GM21723 (cell line): ENCODE results near the gene EFNA1.
A peak's percentile ranks its signal among the peaks of the same experiment; 100 is the strongest.
"Not testable (repeated sequence)": the region's sequence is repeated elsewhere in the genome, so short reads cannot be mapped to it uniquely, and the experiment has no call there.

Experiments used
- ATAC-seq: cut with Tn5 transposase; IDR thresholded peaks from one replicate; pipeline ENCODE4 v1.9.1; 2021; ENCODE audit warnings: mild to moderate bottlenecking, moderate library complexity; ENCODE audit not compliant: unreplicated experiment

Gene EFNA1

DNA sequence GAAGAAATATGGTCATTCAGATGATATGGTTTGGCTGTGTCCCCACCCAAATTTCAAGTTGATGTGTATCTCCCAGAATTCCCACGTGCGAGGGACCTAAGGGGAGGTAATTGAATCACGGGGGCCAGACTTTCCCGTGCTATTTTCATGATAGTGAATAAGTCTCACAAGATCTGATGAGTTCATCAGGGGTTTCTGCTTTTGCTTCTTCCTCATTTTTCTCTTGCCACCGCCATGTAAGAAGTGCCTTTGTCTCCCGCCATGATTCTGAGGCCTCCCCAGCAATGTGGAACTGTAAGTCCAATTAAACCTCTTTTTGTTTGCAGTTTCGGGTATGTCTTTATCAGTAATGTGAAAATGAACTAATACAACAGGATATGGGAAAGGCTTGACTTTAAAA is 14.1 kb downstream of the EFNA1 start:
- ATAC-seq: no peak

DNA sequence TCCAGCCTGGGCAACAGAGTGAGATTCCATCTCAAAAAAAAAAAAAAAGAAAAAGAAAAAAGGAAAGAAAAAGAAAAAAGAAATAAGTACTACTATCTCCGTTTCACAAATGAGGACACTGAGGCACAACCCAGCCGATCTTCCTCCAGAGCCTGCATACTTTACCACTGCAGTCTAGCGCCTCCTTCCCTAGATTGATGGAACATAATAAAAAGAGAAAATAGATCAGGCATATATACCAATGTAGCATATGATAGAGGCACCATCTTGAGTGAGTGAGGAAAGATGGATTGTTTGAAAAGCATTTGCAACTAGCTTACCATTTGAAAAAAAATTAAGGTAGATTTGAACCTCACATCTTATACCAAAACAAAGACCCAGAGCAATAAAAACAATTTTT is 17.8 kb downstream of the EFNA1 start:
- no peak for ATAC-seq

DNA sequence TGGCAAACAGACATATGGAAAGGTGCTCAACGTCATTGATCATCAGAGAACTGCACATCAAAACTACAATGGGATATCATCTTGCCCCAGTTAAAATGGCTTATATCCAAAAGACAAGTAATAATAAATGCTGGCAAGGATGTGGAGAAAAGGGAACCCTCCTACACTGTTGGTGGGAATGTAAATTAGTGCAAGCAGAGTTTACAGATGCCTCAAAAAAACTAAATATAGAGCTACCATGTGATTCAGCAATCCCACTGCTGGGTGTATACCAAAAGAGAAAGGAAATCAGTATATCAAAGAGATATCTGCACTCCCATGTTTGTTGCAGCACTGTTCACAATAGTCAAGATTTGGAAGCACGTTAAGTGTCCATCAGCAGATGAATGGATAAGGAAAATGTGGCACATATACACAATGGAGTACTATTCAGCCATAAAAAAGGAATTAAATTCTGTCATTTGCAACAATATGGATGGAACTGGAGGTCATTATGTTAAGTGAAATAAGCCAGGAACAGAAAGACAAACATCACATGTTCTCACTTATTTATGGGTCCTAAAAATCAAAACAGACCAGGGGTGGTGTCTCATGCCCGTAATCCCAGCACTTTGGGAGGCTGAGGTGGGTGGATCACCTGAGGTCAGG is 28.4 kb downstream of the EFNA1 start:
- ATAC-seq: not testable (repeated sequence)

DNA sequence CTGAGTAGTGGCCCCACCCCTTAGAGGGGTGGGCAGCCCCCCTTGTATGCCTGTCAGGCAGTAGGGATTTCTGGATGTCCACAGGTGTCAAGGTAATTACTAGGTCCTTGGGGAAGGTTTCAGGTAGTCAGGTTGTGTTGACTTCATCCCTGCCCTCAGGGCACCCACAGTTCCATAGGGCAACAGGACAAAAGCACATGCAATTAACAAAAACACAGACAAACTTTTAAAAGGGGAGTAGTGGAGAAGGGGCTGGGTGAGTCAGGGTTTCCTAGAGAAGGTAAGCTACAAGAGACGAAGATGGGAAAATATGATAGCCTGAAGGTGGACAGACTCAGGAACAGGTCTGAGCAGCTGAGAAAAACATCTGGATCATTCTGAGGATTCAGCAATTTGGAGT is 31.3 kb downstream of the EFNA1 start:
- ATAC-seq: no peak

DNA sequence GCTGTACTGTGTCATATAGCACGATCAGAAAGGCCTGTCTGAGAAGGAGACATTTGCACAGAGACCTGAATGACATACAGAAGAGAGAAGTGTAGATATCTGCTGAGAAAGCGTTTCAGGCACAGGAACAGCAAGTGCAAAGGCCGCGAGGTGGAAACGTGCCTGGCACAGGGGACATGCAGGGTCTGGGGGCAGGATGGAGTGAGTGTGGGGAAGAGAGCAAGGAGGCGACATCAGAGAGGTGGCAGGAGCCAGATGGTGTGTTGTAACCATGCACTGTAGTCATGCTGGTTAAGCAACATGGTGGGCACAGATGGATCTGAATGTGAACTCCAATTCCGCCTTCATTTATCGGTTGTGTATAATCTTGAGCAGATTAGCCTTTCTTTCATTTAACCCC is 32.5 kb downstream of the EFNA1 start:
- no peak for ATAC-seq

DNA sequence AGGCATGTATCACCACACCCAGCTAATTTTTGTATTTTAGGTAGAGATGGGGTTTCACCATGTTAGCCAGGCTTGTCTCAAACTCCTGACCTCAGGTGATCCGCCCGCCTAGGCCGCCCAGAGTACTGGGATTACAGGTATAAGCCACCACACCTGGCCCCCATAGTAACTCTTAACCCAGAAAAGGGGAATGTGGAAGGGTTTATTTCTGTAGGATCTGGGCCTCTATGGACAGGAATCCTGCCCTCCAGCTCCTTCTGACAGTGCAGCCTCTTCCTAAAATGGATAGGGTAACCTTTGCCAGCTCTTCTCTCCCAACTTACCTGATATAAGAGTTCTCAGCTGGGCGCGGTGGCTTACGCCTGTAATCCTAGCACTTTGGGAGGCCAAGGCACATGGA is 35.0 kb downstream of the EFNA1 start:
- ATAC-seq: not testable (repeated sequence)

DNA sequence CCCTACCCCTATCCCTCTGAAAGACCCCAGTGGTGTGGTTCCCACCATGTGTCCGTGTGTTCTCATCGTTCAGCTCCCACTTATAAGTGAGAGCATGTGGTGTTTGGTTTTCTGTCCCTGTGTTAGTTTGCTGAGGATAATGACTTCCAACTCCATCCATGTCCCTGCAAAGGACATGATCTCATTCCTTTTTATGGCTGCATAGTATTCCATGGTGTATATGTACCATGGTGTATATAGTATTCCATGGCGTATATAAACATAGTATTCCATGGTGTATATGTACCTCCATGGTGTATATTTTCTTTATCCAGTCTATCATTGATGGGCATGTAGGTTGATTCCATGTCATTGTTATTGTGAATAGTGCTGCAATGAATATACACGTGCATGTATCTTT is 36.1 kb downstream of the EFNA1 start:
- not testable (repeated sequence) for ATAC-seq

DNA sequence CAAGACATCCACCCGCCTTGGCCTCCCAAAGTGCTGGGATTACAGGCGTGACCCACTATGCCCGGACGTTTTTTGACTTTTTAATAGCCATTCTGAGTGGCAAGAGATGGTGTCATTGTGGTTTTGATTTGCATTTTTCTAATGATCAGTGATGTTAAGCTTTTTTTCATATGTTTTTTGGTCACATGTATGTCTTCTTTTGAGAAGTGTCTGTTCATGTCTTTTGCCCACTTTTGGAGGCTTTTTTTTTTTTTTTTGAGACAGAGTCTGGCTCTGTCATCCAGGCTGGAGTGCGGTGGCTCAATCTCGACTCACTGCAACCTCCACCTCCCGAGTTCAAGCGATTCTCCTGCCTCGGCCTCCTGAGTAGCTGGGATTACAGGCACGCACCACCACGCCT is 36.9 kb downstream of the EFNA1 start:
- ATAC-seq: not testable (repeated sequence)

DNA sequence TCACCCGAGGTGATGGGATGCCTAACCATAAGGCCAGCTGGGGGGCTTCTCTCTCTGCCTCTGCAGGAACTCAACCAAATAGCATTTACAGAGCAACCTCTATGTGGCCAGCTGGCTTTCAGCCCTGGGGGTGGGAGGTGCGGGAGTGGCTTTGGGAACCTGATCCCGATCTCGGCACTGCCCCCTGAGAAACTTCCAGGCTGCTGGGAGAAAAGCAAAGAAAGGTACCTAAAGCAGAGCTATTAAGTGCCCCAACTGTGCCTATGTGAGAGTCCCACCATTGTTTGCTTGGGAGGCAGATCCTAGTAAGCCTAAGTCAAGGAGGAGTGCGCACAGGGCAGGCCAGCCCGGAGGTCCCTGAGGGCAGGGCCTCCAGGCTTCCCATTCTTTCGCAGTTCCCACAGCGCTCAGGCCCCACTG is 38.4 kb downstream of the EFNA1 start:
- no peak for ATAC-seq

DNA sequence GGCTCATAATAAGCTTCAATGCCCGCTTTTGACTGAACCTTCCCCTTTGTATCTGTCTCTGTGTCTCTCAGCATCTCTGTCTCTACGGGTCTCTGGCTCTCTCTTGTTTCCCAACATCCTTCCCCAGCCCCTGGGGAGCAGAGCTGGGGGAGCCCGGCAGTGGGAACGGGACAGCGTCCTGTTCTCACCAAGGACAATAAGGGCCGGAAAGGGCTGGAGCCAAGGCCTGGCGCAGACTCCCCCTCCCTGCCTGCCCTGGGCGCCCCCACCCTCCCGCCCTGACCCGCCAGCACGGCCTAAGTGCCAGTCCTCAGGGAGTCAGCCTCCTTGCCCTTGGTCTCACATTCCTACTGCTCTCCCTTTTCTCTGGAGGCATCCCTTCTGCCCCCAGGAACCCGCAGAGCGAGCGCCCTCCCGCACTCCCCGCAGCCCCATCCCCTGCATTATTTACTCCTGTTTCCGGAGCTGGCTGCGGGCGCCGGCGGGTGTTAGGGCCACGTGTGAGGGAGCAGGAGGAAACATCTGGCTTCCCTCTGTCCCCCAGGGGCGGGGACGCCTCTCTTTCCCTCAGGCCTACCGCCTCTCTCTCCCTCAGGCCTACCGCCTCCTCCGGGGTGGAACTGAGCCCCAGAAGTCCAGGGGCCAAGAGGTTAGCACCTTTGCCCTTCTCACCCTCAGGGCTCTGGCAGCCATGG is 38.9 kb downstream of the EFNA1 start:
- ATAC-seq: no peak

DNA sequence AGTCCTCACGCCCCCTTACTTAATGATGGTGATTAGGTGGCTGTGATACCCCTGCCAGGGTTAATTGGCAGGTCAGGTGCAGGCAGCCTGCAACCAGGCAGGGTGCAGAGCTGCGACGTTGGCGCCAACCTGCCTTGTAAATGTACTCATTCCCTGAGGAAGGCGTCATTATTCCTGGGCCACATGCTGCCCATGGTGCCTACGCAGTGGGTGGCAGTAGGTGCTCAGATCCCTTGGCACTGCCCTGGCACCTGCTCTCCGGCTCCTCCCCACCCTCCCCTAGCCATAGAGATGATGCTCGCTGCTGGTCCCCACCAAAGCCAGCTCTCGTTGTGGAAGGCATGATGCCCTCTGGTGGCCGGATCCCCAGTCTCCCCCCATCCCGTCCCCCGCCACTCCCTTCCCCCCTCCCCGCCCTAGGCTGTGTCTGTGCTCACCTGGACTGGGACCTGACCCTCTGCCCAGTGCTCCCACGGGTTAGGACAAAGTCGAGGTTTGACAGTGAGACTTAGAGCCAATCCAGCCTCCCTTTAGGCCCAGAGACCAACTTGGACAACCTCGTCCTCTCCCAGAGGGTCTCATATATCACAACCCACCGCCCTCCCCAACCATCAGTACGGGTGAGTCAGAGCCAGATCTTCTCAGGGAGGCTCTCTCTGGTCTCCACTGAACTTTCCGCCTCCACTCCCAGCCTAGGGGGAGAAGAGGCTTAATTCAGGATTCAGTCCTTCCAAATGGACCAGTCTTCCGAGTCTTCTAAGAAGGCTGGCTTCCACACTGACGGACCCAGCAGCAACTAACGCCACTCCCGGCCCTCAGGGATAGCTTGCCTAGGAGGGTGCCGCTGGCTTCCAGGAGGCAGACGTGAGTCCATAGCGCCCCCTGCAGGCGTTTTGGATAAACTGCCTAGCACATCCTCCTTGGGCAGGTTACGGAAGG is 39.8 kb downstream of the EFNA1 start:
- no peak for ATAC-seq

DNA sequence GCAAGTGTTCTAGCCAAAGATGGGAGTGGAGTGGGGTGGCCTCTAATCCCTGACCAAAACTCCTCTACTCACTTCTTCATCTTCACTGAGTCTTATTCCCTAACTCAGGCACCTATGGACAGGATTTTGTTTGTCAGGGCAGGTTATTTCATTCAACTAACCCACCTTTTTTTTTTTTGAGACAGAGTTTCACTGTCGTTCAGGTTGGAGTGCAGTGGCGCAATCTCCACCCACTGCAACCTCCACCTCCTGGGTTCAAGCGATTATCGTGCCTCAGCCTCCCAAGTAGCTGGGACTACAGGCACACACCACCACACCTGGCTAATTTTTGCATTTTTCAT is 40.4 kb downstream of the EFNA1 start:
- ATAC-seq: not testable (repeated sequence)

DNA sequence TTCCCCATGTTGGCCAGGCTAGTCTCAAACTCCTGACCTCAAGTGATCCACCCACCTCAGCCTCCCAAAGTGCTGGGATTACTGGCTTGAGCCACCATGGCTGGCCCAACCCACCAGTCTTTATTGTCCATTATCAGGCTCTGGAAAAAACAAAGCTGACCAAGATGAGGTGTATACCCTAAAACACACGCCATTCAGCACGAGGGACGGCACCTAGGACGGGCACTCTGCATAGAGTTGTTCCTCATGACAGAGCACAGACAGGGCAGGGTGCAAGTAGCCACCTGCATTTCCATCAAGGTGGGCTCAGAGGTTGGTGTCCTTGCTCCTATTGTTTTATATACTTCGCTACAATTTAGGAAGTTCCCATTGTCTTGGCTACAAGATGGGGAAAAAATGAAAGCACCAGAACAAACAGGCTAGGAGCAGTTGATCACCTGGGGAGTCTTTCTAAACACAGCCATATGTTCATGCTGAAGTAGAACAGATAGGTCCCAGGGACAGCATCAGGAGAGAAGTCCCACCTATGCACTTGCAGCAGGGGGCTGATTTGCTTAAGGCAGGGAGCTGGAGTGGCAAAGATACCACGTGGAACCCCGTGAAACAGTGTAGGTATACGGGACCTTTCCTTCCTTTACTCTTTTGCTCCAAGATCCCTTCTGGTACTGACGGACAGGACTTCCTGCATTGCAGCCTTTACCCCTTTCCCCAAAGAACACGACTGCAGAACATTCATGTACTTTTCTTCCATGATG is 41.0 kb downstream of the EFNA1 start:
- ATAC-seq: no peak

DNA sequence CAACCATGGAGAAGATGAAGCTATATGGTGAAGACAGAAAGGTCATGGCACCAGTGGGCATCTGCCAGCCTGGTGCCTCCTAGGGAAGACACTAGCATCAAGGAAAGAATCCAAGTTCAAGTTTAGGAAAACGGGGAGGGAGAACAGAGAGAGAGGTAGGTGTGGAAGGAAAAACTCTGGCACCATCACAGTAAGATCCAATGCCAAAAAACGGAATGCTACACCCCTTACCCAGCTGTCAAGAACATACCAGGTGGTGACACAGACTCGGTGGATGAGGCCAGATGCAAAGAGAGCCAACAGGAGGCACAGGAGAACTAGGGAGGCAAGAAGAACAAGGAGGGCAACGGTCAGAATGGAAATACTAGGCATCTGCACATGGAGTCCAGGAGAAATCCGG is 41.9 kb downstream of the EFNA1 start:
- no peak for ATAC-seq

DNA sequence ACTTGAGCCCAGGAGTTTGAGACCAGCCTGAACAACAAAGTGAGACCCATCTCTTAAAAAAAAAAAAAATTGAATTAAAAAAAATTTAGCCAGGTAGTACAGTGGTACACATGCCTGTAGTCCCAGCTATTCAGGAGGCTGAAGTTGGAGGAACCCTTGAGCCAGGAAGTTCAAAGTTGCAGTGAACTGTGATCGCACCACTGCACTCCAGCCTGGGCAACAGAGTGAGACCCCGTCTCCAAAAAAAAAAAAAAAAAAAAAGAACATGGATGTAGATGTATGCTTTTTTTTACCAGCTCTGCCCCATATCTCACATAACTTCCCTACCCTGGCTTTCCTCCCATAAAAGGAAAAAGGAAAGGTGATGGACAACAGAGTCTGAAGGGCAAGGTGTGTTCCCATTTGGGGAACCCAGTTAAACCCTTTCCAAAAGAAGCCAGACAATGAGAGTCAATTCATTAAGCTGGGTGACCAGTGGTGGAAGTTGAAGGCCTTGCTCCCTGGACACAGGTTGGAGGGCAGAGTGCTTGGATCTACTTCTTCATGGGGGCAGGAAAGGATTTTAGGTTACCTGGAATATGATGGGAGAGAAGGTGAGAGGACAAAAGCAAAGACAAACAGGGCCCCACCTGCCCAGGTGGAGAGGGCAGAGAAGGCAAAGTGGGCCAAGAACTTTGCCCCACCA is 42.6 kb downstream of the EFNA1 start:
- ATAC-seq: no peak

DNA sequence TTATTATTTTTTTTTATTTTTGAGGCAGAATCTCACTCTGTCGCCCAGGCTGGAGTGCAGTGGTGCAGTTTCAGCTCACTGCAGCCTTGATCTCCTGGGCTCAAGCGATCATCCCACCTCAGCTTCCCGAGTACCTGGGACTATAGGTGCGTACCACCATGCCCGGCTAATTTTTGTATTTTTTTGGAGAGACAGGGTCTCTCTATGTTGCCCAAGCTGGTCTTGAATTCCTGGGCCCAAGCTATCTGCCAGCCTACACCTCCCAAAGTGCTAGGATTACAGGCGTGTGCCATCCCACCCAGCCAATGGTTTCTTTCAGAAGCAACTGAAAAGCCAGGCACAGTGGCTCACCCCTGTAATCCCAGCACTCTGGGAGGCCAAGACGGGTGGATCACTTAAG is 43.1 kb downstream of the EFNA1 start:
- ATAC-seq: no peak

DNA sequence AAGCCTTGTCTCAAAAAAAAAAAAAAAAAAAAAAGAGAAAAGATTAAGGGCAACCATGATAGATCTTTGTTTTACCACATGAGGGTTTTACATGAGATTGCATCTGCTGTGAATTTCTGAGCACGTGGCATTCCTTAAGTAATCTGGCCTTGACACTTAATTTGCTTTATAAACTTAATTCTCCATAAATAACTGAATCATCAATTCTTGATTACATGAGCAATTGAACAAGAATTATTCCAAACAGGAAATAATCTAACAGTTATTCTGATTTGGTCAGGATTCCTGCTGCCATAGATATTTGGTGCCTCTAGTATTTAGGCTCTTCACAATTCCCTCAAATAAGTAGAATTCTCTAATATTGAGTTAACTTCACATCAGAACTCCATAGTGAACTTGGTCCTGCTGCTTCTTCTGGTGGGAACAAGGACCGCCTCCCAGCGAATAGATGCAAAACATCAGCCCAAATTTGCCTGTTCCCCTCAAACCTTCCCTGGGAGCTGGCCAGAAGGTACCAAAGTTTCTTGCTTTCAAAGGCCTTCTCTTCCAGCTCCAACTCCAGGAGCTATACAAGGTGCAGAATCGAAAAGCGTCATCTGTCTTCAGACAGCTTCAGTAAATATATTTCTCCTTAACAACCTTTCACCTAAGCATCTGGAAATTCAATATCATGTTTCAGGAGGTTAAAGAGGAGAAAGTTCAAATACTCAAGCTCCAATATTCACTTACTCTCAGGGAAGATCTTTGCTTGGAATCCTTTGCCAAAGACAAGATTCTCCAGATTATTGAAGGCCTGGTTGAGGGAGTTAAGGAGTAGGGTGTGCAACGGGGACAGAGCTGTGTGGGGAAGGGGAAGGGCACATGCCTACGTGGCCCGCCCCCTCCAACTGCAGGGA is 44.4 kb downstream of the EFNA1 start:
- peak; percentile 17 for ATAC-seq

DNA sequence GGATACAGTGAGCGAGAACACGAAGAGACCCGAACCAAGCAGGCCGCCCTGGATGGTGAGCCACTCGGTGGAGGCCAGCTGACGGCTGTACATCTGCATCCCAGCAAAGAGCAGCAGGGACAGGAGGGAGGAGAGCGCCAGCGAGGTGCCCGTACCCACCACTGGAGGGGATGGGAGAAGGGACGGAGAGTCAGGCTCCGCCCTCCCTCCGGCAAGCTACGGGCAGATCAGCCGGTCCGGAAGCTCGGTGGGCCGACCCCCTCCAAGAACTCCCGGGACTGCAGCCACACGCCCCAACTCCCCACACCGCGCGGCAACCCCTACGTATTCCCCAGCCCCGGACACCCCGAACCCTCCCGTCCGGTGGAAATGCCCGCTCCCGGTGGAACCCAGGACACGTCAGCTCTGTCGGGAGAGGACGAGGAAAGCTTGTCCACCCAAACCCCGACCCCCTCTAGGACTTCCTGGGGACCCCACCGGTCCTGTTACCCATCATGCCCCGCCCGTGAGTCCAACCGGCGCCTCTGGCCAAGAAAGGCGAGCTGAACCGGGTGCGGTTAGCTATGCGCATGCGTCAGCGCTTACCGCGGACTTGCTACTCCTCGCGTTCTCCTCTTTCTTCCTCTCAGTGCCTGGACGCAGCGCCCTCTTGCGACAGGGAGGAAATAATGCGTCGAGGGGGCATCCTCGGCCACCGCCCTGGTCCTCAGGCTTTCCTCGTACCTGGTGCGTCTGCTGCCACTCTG is 45.2 kb downstream of the EFNA1 start, which contains the start of gene KRTCAP2:
Gene KRTCAP2, minus strand, starts transcription at position 573 of the 746 bp plus-strand sequence. Its CDS starts 80 bp downstream, at position 493.
- ATAC-seq: peak; percentile 73
